GM12865 (cell line): ENCODE data around the gene PIGR.

Source experiments
- DNase-seq: peaks from one replicate; pipeline ENCODE4 v3.0.0; 2010; ENCODE audit warnings: low read depth
- H3K4me3 ChIP-seq: 2 replicates; pipeline ENCODE4 v1.5.1; 2011; ENCODE audit warnings: mild to moderate bottlenecking, low read depth, low read length, control low read depth
- CTCF ChIP-seq: IDR thresholded peaks from 2 replicates; pipeline ENCODE4 v1.5.1; 2011; ENCODE audit warnings: low read length, control low read depth, low read depth, inconsistent platforms; ENCODE audit not compliant: insufficient read depth; ENCODE audit errors: missing control alignments

Gene PIGR

GRCh38 chr1:206895837-206896242, 50.4 kb downstream of the PIGR start:
- no peak overlapping the region for H3K4me3 ChIP-seq
- no peak for DNase-seq
- TF ChIP-seq CTCF: no peak

- no peak for DNase-seq
- TF ChIP-seq CTCF: no peak
- H3K4me3 ChIP-seq: no peak overlapping the region
These were observed 50.9 kb downstream of the PIGR start for GRCh38 chr1:206895325-206895724.

- TF ChIP-seq CTCF: no peak
- DNase-seq: no peak
- H3K4me3 ChIP-seq: no peak overlapping the region
These were observed 52.9 kb downstream of the PIGR start for GRCh38 chr1:206893380-206893779.

GRCh38 chr1:206892351-206892984, 53.8 kb downstream of the PIGR start:
- H3K4me3 ChIP-seq: no peak overlapping the region
- DNase-seq: no peak
- no peak for TF ChIP-seq CTCF

- DNase-seq: no peak
- H3K4me3 ChIP-seq: no peak overlapping the region
- no peak for TF ChIP-seq CTCF
These were observed 54.9 kb downstream of the PIGR start for GRCh38 chr1:206891412-206891811.

- no peak overlapping the region for H3K4me3 ChIP-seq
- TF ChIP-seq CTCF: no peak
- no peak for DNase-seq
These were observed 55.9 kb downstream of the PIGR start for GRCh38 chr1:206890125-206891060.

- TF ChIP-seq CTCF: no peak
- H3K4me3 ChIP-seq: no peak overlapping the region
- DNase-seq: no peak
These were observed 58.6 kb downstream of the PIGR start for GRCh38 chr1:206887701-206888100.
